Stimulated activated naive CD4-positive, alpha-beta T cell treated with Interleukin-2 at 50 U/mL for 16 hours (primary cell): ENCODE data around the gene ADGRB2.

Source experiments
- DNase-seq: peaks from one replicate; lab custom pipeline; 2025; lab: John Stamatoyannopoulos, UW

ADGRB2 gene

DNA sequence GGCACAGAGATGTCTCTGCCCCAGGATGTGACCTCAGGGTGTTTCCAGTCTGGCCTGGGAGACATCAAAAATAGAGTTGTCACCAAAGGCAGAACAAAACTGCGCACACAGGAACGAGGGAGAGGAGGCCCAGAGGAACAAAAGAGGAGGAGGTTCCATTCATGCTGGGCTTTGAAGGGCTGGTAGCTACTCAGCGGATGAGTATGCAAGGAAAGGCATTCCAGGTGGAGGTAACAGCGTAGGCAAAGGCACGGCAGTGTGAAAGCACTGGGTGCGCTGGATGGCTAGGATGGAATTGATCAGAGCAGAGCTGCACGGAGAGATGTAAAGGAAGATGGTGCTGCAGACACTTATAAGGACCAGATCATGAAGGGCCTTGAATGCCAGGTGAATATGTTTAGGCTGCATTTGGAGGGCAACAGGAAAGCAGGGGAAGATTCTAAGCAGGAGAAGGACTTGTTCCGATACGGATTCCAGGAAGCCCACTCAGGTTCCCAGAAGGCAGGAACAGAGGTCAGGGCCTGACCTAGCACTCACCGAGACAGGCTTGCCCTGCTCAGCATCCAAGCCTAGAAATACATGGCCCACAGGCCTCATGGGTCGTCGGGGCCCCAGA, 66.7 kb downstream of the ADGRB2 start:
- DNase-seq = no peak

GRCh38 chr1:31696242-31696641, 67.9 kb downstream of the ADGRB2 start:
- no peak for DNase-seq

GRCh38 chr1:31695327-31695726, 68.8 kb downstream of the ADGRB2 start:
- DNase-seq = no peak

DNA sequence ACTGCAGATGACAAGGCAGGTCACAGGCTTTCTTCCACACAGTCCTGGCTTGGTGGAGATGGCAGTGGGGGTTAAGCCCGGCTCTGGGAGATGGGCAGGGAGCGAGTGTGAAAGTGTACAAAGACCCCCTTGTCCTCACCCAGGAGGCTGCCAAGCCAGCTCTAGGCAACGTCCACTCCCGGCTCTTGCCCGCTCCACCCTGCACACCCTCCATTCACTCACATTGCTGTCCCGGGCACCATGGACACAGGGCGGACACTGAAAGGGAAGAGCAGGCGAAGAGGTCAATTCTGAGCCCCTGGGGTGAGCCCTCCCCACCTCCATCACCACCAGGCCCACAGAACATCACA, 69.2 kb downstream of the ADGRB2 start:
- no peak for DNase-seq

GRCh38 chr1:31694069-31694963, 69.8 kb downstream of the ADGRB2 start:
- DNase-seq = no peak

DNA sequence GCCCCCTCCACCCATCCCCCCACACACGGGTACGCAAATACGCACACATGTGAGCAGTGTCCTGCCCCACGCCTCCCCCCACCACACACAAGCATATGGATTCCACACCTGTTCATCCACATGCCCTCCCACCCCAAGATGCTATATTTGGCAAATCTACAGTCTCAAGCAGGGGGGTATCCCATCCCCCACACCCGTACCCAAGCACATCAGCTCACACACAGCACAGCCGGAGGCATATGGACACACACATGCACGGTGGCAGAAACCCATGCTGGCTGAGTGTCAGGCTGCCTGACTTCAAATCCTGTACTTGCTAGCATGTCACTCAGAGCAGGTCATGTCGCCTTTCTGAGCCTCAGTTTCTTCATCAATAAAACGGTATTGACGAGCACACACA, 70.9 kb downstream of the ADGRB2 start:
- no peak for DNase-seq

- no peak for DNase-seq
Observed at GRCh38 chr1:31691951-31692350, 72.2 kb downstream of the ADGRB2 start.

DNA sequence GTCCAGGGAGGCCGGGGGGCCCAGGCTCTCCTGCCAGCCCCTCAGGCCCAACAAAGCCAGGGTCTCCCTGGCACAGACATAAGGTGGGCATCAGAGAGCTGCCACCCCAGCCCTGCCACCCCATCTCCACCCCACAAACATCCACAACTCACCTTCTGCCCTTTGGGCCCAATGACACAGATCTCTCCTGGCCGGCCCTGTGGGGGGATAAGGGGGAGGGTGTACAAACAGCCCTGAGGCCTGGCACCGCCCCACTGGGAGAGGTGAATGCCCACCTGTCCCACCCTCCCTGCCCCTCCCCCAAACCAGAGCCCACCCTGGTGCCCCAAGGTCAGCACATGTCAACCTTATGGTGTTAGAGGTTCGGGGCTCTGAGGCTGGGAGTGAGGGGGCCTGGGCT, 72.7 kb downstream of the ADGRB2 start:
- no peak for DNase-seq

DNA sequence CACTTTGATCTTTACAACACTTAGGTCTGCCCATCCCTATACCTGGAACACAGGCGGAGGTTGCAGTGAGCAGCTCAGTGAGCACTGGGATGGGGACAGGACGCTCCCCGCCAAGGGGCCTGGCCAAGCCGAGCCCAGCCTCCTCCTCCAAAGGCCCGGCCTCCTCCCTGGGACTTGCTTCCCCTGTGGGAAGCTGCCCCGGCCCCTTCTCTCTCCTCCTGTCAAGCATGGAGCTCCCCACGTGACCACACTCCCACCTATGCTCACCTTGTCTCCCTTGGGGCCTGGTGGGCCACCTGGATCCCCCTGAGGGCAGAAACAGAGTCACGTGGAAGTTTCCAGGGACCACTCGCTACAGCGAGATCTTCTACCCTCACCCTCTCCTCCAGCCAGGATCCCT, 73.2 kb downstream of the ADGRB2 start:
- no peak for DNase-seq

DNA sequence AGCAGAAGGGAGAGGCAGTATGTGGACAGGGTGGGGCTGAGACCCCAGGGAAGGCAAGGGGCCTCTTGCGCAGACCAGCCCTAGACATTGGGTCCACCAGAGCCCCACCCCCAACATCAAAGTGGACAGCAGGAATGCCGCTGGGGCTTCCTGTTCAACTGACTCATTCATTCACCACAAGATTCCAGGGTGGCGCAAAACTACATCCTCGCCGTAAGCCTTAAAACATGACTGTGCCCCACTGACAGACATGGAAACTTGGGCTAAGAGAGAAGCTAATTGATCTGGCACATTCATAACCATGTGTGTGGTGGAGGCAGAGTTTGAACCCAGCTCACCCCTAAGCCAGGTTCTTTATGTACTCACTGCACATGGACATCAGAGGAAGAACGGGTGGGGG, 74.3 kb downstream of the ADGRB2 start:
- DNase-seq = no peak

DNA sequence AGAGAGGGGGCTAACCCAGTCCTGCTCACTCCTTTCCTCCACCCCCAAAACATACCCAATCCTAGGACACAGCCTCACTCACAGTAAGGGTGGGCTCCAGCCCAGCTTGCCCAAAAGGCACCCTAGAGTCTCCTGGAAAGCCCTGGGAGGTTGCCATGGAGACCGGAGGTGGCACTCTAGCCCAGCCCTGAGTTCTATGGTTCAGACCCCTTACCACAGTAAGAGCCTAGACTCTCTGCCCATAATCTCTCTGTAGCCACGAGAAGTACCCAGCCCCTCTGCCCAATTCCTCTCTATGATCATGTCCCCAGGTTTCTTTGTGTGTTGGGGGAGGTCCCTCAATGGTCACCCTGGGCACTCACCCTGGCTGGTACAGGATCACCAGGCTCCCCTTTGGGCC, 74.8 kb downstream of the ADGRB2 start:
- no peak for DNase-seq

- no peak for DNase-seq
Observed at GRCh38 chr1:31688233-31688918, 75.8 kb downstream of the ADGRB2 start.

GRCh38 chr1:31687601-31688000, 76.5 kb downstream of the ADGRB2 start:
- DNase-seq = no peak

DNA sequence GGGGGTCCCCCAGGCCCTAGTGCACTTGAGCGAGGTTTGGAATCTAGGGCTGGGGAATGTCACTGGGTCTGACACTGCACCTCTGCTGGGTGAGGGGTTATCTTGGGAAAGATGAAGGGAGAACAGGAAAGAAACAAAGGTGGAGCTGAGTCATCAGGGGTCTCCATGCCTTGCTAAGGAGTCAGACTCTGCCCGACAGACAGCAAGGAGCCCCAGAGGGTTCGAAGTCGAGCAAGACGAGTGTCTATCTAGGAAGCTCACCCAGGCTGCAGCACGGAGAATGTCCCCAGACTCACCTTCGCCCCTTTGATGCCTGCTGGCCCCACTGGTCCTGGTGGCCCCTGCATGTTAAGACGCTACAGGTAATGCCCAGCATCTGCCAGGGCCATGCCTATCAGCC, 78.3 kb downstream of the ADGRB2 start:
- DNase-seq = no peak

DNA sequence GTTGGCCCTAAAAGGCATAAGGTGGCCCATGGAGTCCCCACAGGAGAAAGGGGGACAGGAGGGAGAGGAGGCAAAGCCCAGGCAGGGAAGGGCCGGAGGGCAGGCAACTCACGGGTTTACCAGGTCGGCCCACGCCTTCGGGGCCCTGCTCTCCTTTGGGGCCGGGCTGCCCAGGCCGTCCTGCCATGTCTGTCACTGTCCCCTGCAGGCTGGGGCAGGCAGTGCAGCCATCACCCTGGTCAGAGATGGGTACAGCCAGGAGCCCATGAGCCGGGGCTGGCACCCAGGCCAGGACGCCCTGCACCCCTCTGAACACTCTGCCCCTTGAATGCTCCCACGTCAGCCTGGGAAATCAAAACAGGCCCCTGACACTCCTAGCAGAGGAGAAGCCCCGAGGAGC, 80.1 kb downstream of the ADGRB2 start:
- DNase-seq = no peak

GRCh38 chr1:31681415-31681814, 82.7 kb downstream of the ADGRB2 start:
- DNase-seq = no peak

DNA sequence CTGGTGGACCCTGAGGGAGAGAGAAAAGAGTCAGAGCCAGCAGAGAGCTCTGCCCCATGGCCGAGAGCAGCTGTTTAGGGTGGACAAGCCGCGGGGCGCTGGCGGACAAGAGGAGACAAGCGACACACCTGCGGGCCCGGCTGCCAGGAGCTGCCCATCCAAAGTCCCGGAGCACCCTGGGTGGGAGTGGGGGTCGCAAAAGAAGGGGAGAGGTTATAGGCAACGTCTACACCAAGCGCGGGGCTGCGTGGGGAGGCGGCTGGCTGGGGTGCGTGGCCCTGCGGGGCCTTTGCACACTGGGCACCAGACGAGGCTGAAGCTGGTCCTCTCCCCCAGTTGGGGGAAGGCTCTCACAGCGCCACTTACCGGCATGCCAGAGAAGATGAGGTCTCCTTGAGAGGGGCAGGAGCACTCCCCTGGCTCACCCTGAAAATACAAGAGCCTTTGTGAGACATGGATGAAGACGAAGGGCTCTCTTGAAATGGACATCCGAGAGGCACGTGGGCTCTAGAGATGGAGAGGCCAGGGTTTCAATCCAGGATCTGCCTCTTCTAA, 84.4 kb downstream of the ADGRB2 start:
- DNase-seq = no peak

- DNase-seq = no peak
Observed at GRCh38 chr1:31679091-31679490, 85.0 kb downstream of the ADGRB2 start.

DNA sequence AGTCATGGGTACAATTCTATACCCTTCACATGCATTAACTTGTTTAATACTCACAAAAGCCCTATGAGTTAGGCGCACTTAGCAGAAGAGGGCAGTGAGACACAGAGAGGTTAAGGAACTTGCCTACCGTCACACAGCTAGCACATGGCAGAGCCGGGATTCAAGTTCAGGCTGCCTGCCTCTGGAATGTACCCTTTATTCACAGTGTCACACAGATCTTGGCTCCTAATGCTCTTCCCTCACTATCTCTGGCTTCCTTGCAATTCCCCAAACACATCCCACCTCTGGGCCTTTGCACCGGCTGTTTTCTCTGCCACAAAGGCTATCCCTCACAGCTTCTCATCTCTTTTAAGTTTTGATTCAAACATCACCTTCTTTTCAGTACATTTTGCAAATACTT, 85.5 kb downstream of the ADGRB2 start:
- DNase-seq = no peak

DNA sequence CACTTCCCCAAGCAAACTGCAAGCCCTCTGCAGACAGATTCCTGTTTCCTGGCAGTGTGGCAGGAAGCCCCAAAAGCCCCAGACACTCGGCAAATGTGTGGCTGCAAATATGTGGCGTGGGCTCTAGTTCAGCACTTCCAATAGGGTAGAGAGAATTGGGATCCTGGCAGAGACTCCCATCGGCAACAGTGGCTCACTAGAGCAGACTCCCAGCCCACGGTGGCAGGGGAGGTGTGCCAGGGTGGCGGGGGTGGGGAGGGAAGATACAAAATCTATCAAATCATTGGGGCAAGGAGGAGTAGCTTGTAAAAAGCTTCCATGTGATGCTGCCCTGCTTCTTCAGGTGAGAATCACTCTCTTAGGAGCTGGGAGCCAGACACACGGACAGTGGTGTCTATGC, 86.2 kb downstream of the ADGRB2 start:
- DNase-seq = no peak

DNA sequence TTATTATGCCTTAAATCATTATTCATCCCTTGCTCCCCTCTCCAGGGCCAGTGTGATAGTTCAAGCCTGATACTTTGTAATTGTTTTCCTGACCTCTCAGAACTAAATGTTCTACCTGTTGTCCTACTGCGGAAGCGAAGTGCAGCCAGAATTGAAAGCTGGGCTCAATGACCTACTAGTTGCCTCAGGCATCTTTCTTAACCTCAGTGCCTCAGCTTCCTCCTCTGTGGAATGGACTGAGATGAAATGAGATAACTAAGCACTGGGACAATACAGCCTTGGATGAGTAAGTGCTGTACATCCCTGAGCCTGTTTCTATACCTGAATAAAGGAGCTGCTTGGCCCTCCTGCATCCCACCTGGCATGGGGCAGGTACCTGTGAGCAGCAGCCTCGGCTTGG, 86.7 kb downstream of the ADGRB2 start:
- no peak for DNase-seq
